Subcutaneous adipose tissue (tissue), 4 donors: Measurements from ENCODE around the gene HSD11B2. TPM values are rescaled to one million over a fixed set of nuclear protein-coding genes. Genes with fewer than 3 reads are reported as not detected.

ENCODE experiments used
- total RNA-seq, 4 donors: library from RNA; depleted of rRNA; stranded (reverse); fragments of >200 nt; gene quantifications; one replicate each; pipeline ENCODE4 v1.1.0, GENCODE V29; 2016
- TF ChIP-seq, protein P1 (sequence below): fragments of 450-650 bp; IDR thresholded peaks from one replicate; pipeline ENCODE4 v1.5.1; 2016; ENCODE audit warnings: low read depth, mild to moderate bottlenecking, control low read depth, antibody characterized with exemption, moderate library complexity

Gene HSD11B2
- total RNA-seq, 4 donors from 2014 or later, result 0.22 to 1.3 (median 0.51) TPM; not detected in 1

DNA sequence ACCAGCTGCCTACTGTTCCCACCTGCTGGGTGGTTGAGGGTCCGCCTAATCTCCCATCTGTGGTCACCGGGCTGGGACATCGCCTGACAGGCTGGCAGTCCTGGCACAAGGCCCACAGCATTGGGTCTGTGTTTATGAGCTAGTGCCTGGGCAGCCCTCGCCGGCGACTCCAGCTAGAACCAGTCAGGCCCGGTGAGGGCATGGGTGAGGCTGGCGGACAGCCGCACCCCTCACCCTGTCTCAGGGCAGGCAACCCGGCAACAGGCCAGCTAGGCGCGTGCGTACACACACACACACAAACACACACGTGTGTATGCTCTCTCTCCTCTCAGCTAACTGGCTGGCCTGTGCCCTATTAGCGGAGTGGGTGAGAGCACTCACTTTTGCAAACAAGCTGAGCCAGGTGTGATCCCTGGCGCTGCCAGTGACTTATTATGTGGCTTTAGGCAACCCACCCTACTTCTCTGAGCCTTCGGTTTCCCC is 10.4 kb downstream of the HSD11B2 start:
- TF ChIP-seq, protein P1, sequence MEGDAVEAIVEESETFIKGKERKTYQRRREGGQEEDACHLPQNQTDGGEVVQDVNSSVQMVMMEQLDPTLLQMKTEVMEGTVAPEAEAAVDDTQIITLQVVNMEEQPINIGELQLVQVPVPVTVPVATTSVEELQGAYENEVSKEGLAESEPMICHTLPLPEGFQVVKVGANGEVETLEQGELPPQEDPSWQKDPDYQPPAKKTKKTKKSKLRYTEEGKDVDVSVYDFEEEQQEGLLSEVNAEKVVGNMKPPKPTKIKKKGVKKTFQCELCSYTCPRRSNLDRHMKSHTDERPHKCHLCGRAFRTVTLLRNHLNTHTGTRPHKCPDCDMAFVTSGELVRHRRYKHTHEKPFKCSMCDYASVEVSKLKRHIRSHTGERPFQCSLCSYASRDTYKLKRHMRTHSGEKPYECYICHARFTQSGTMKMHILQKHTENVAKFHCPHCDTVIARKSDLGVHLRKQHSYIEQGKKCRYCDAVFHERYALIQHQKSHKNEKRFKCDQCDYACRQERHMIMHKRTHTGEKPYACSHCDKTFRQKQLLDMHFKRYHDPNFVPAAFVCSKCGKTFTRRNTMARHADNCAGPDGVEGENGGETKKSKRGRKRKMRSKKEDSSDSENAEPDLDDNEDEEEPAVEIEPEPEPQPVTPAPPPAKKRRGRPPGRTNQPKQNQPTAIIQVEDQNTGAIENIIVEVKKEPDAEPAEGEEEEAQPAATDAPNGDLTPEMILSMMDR, result no peak

DNA sequence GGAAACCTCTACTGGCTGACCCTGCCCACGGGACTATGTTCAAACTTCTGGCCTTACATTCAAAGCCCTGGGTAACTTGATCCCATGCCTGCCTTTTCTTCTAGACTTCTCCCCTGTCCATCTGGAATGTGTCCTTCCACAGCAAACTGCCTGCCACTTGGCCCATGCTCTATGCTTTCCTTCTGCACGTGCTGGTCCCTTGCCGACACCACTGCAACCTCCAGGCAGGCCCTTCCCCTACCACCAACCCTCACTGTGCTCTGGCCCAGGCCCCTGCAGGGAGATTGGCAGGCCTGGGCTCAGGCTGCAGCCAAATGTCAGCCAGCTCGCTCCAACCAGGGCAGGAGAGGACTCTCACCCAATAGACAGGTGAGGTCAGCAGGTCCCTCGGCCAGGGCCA is 11.0 kb downstream of the HSD11B2 start:
- TF ChIP-seq, protein P1, result no peak

DNA sequence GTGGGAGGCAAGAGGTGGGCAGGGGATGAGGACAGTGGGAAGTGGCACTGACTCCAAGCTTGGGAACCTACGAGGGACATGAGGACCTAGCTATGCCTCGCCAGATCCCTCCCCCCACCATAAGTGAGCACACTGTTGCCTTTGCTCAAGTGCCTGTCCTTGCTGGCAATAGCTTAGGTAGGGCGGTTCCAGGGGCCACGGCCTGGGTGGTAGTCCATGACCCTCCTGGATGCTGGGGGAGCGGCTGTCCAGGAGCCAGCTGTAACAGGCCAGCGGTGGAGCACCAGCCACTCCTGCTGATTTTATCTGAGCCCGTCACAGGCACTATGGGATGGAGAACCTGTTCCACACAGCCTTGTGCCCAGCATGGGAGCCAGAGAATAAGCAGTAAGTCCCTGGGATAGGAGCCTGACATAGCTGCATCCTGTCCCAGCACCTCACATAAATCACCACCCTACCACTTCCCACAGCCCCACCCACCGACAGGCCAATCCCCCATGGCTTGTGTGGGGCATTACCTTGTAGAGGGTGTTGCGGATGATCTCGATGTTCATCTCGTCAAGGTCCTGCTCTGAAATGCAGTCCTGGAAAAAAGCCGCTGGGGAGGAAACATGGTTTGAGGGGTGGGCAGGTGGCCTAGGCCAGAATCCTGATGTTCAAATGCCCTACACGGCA is 11.8 kb downstream of the HSD11B2 start:
- TF ChIP-seq, protein P1, result no peak

DNA sequence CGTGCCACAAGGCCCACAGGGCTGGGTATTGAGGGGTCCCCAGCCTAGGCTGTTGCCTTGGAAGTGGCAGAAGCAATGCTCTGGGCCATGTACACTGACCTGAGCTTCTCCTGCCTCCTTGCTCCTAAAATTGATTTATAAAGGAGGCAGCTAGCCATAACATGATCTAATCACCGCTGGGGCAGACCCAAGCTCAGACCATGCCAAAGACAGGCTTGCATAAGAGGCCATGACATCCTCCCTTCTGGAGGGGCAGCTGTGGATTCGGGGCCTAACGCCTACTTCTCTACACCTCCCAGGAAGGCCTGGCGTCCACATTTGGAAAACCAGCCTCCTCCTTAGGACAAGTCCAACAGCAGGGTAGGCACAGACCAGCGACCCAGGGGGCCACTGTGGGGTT is 12.3 kb downstream of the HSD11B2 start:
- TF ChIP-seq, protein P1, result no peak

DNA sequence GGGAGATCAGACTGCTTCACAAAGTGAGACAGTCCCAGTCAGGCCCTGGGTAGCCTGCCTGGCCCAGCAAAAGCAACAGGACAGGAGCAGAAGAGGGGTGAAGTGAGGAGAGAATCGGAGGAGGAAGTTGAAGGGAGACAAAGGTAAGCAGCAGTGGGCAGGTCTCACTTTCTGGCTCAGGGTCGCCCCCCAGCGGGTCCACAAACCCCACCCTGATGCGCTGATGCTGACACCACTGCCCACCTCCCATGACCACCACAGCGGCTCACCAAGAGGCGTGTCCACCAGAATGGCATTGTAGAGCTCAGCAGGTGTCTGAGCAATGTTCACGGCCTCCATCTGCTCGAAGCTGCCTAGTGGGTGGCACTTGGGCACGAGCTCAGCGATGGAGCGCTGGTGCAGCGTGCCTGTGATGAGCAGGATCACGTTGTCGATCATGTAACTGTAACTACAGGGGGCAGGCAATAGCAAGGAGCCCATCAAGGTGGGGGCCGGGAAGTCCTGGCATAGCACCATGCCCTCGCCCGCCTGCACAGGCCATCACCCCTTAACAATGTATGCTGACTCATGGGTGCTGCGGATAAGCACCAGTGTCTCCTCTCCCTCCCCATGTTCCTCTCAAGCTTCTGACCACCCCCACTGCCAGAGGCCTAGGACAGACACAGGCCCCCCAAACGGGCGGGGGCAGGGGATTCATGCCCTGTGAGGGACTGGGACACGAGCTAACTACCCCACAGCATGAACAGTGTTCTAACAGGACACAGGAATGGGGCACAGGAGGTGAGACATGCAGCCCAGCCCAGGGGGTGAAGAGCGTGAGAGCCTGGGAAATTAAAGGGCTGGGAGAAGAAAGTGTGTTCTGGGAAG is 13.6 kb downstream of the HSD11B2 start:
- TF ChIP-seq, protein P1, result no peak

DNA sequence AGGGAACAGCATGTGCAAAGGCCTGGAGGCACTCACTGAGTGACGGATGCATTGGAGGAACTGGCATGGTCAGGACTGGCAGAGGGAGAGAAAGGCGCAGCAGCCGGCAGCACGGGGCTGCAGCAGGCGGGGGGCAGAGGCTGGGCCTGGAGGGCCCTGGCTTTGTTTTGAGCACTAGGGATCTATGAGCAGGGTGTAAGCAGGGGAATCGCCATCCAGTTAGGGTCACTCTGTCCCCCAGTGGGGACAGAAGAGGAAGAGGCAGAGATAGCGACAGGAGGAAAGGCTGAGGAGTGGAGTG is 14.2 kb downstream of the HSD11B2 start:
- TF ChIP-seq, protein P1, result no peak

DNA sequence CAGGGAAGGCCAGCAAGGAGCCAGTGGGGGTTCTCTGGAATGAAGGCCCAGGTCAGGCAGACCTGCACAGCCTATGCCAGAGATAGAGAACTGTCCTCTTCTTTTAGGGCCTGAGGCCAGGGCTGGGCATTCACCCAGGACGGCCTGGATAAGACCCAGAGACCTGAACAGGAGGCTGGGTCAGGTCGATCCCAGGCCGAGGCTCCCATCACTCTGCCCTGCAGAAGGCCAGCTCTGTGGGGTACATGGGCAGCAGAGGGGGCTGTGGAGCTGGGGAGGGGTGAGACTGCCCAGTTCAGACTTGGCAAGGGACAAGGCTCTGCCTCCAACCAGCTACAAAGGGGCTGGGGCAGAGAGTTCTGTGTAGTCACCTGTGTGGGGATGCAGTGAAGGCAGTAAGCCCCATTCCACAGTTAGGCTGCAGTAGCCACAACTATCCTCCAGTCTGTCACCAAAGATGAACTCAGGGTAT is 14.6 kb downstream of the HSD11B2 start:
- TF ChIP-seq, protein P1, result no peak
